ENCODE results near the gene TGFB1. TPM values are rescaled to one million over a fixed set of nuclear protein-coding genes. Genes with fewer than 3 reads are reported as not detected.

TGFB1 gene
- total and polyA plus RNA-seq, 8 donors, result 29.8 to 98.0 (median 39.1) TPM

- Histone ChIP-seq H3K36me3 (peaks cover 0 to 100% of the 10 kb centered on the region in 2 donors), H3K4me3 (no peak overlapping the region), H3K27ac (no peak overlapping the region), H3K4me1 (no peaks in the 10 kb centered on the region), H3K27me3 (no peaks in the 10 kb centered on the region), H3K9me3 (no peaks in the 10 kb centered on the region)
- ATAC-seq (no peak), DNase-seq (no peak)
- intact Hi-C loops (cut with DNase I), result no loop called here
- TF ChIP-seq CTCF (IDR thresholded peaks at IDR 0.05), result no peak
Measured at GRCh38 chr19:41288673-41289530, 64.8 kb downstream of the TGFB1 start.

Other genes starting within 250 kb of the TGFB1 start
- 1 to 10 TPM in 1 of 2 donors, not detected in 1; 1.0 TPM for gene CYP2F1, start 239.5 kb downstream of the TGFB1 start, total RNA-seq
- under 1 TPM; 0.17 to 0.51 (median 0.30) TPM for gene CYP2F1, start 239.5 kb downstream of the TGFB1 start, polyA plus RNA-seq (ENCODE audit: insufficient read length in 6 of 6)
- 10 to 100 TPM; 12.5 to 22.5 TPM for gene CYP2S1, start 160.7 kb downstream of the TGFB1 start, total RNA-seq
- 1 to 10 TPM; 2.6 to 5.8 (median 3.5) TPM for gene CYP2S1, start 160.7 kb downstream of the TGFB1 start, polyA plus RNA-seq (ENCODE audit: insufficient read length in 6 of 6)
- gene AXL, start 134.7 kb downstream of the TGFB1 start, total RNA-seq, result 10 to 100 TPM; 35.2 to 48.2 TPM
- gene AXL, start 134.7 kb downstream of the TGFB1 start, polyA plus RNA-seq (ENCODE audit: insufficient read length in 6 of 6), result 10 to 100 TPM; 30.4 to 40.5 (median 33.4) TPM
- 100 to 1,000 TPM; 168 to 174 TPM for gene HNRNPUL1, start 89.5 kb downstream of the TGFB1 start, total RNA-seq
- gene HNRNPUL1, start 89.5 kb downstream of the TGFB1 start, polyA plus RNA-seq (ENCODE audit: insufficient read length in 6 of 6), result 100 to 1,000 TPM; 209 to 240 (median 228) TPM
- gene CCDC97, start 43.8 kb downstream of the TGFB1 start, total RNA-seq, result 10 to 100 TPM; 25.3 to 30.2 TPM
- gene CCDC97, start 43.8 kb downstream of the TGFB1 start, polyA plus RNA-seq (ENCODE audit: insufficient read length in 6 of 6), result 10 to 100 TPM; 27.1 to 36.9 (median 34.3) TPM
- 1 to 10 TPM; 7.8 to 8.8 TPM for gene B9D2, start 10.2 kb upstream of the TGFB1 start, total RNA-seq
- gene B9D2, start 10.2 kb upstream of the TGFB1 start, polyA plus RNA-seq (ENCODE audit: insufficient read length in 6 of 6), result 1 to 10 TPM; 6.6 to 8.6 (median 7.5) TPM
- 10 to 100 TPM; 10.1 to 14.3 TPM for gene TMEM91, start 22.6 kb upstream of the TGFB1 start, total RNA-seq
- 10 to 100 TPM; 12.1 to 22.0 (median 20.0) TPM for gene TMEM91, start 22.6 kb upstream of the TGFB1 start, polyA plus RNA-seq (ENCODE audit: insufficient read length in 6 of 6)
- gene EXOSC5, start 43.4 kb upstream of the TGFB1 start, total RNA-seq, result 10 to 100 TPM; 10.3 to 17.4 TPM
- gene EXOSC5, start 43.4 kb upstream of the TGFB1 start, polyA plus RNA-seq (ENCODE audit: insufficient read length in 6 of 6), result 10 to 100 TPM; 13.9 to 19.5 (median 15.2) TPM
- 10 to 100 TPM; 12.1 to 17.8 TPM for gene BCKDHA, start 43.9 kb upstream of the TGFB1 start, total RNA-seq
- gene BCKDHA, start 43.9 kb upstream of the TGFB1 start, polyA plus RNA-seq (ENCODE audit: insufficient read length in 6 of 6), result 10 to 100 TPM; 30.0 to 35.4 (median 32.4) TPM
- 10 to 100 TPM; 21.8 to 41.5 TPM for gene B3GNT8, start 73.5 kb upstream of the TGFB1 start, total RNA-seq
- 1 to 10 TPM; 2.5 to 9.6 (median 5.1) TPM for gene B3GNT8, start 73.5 kb upstream of the TGFB1 start, polyA plus RNA-seq (ENCODE audit: insufficient read length in 6 of 6)
- gene DMAC2, start 86.0 kb upstream of the TGFB1 start, total RNA-seq, result 10 to 100 TPM; 58.3 to 58.5 TPM
- gene DMAC2, start 86.0 kb upstream of the TGFB1 start, polyA plus RNA-seq (ENCODE audit: insufficient read length in 6 of 6), result 10 to 100 TPM; 48.4 to 64.6 (median 58.4) TPM
- not detected for gene ERICH4, start 89.2 kb upstream of the TGFB1 start, total RNA-seq
- gene ERICH4, start 89.2 kb upstream of the TGFB1 start, polyA plus RNA-seq (ENCODE audit: insufficient read length in 6 of 6), result 1 to 10 TPM in 1 of 6 donors, under 1 TPM in 5; 0.55 to 1.1 (median 0.79) TPM
- 1 to 10 TPM; 4.8 to 6.3 TPM for gene CEACAM21, start 222.2 kb upstream of the TGFB1 start, total RNA-seq
- 1 to 10 TPM; 3.9 to 8.9 (median 7.9) TPM for gene CEACAM21, start 222.2 kb upstream of the TGFB1 start, polyA plus RNA-seq (ENCODE audit: insufficient read length in 6 of 6)